ENCODE results near the gene CAPN7. TPM values are rescaled to one million over a fixed set of nuclear protein-coding genes. Genes with fewer than 3 reads are reported as not detected.

CAPN7 gene
- total and polyA plus RNA-seq, 2 donors (not counting 1 experiment from before 2014, with no cell fraction given): 25.9 to 38.0 TPM

- Histone ChIP-seq H2AFZ (ENCODE audit: low read length) (no peak overlapping the region), H3K4me3 (replicated peaks in 1 of 4; ENCODE audit: control extremely low read depth in 1 of 4, insufficient read depth in 1 of 4, low read depth in 3 of 4, low read length in 4 of 4) (no peak overlapping the region), H3K27ac (ENCODE audit: insufficient read depth, low read length) (no peak overlapping the region), H3K27me3 (ENCODE audit: control insufficient read depth, insufficient read depth, low read length) (no peaks in the 10 kb centered on the region), H3K4me1 (ENCODE audit: control insufficient read depth, extremely low read depth, insufficient read depth, low read length) (no peaks in the 10 kb centered on the region), H3K79me2 (ENCODE audit: control insufficient read depth, insufficient read depth, low read length) (no peaks in the 10 kb centered on the region), H3K9me3 (ENCODE audit: control insufficient read depth, insufficient read depth, low read depth, low read length) (no peaks in the 10 kb centered on the region), H4K20me1 (ENCODE audit: control insufficient read depth, extremely low read depth, insufficient read depth, low read length) (no peaks in the 10 kb centered on the region), H3K9ac (ENCODE audit: insufficient read depth, low read length) (no peak overlapping the region), H3K4me2 (ENCODE audit: extremely low read depth, insufficient read depth, low read length) (no peak overlapping the region), H3K36me3 (ENCODE audit: control insufficient read depth, insufficient read depth, low read length) (peaks cover 9% of the 10 kb centered on the region)
- TF ChIP-seq EZH2 (IDR thresholded peaks at IDR 0.05; ENCODE audit: low read length, missing control alignments) (no peak), CTCF (conservative IDR thresholded peaks at IDR 0.05 in 1 of 2, IDR thresholded peaks at IDR 0.05 in 1 of 2; ENCODE audit: low read depth in 1 of 2, low read length in 2 of 2) (no peak)
- DNase-seq (ENCODE audit: low read depth in 2 of 2): no peak
Observed at GRCh38 chr3:15218689-15219088, 12.6 kb downstream of the CAPN7 start.

GRCh38 chr3:15220056-15220455 lies 14.0 kb downstream of the CAPN7 start:
- Histone ChIP-seq H3K9ac (ENCODE audit: insufficient read depth, low read length) (no peak overlapping the region), H3K79me2 (ENCODE audit: control insufficient read depth, insufficient read depth, low read length) (no peaks in the 10 kb centered on the region), H3K36me3 (ENCODE audit: control insufficient read depth, insufficient read depth, low read length) (peaks cover 9% of the 10 kb centered on the region)

GRCh38 chr3:15220661-15221060 lies 14.6 kb downstream of the CAPN7 start:
- peaks cover 9% of the 10 kb centered on the region for H3K36me3 ChIP-seq (ENCODE audit: control insufficient read depth, insufficient read depth, low read length)
- no peaks in the 10 kb centered on the region for H3K27me3 ChIP-seq (ENCODE audit: control insufficient read depth, insufficient read depth, low read length)
- TF ChIP-seq CTCF (conservative IDR thresholded peaks at IDR 0.05 in 1 of 2, IDR thresholded peaks at IDR 0.05 in 1 of 2; ENCODE audit: low read depth in 1 of 2, low read length in 2 of 2) (no peak), EZH2 (IDR thresholded peaks at IDR 0.05; ENCODE audit: low read length, missing control alignments) (no peak)
- H3K4me3 ChIP-seq (replicated peaks in 1 of 4; ENCODE audit: control extremely low read depth in 1 of 4, insufficient read depth in 1 of 4, low read depth in 3 of 4, low read length in 4 of 4): no peak overlapping the region
- no peak for DNase-seq (ENCODE audit: low read depth in 2 of 2)
- H3K4me1 ChIP-seq (ENCODE audit: control insufficient read depth, extremely low read depth, insufficient read depth, low read length): no peaks in the 10 kb centered on the region
- H2AFZ ChIP-seq (ENCODE audit: low read length): no peak overlapping the region
- H3K9me3 ChIP-seq (ENCODE audit: control insufficient read depth, insufficient read depth, low read depth, low read length): no peaks in the 10 kb centered on the region
- no peak overlapping the region for H3K27ac ChIP-seq (ENCODE audit: insufficient read depth, low read length)
- H3K4me2 ChIP-seq (ENCODE audit: extremely low read depth, insufficient read depth, low read length): no peak overlapping the region
- no peaks in the 10 kb centered on the region for H3K79me2 ChIP-seq (ENCODE audit: control insufficient read depth, insufficient read depth, low read length)
- H4K20me1 ChIP-seq (ENCODE audit: control insufficient read depth, extremely low read depth, insufficient read depth, low read length): no peaks in the 10 kb centered on the region
- H3K9ac ChIP-seq (ENCODE audit: insufficient read depth, low read length): no peak overlapping the region

More at GRCh38 chr3:15220056-15220455, 14.0 kb downstream of the CAPN7 start:
- Histone ChIP-seq H3K4me3 (replicated peaks in 1 of 4; ENCODE audit: control extremely low read depth in 1 of 4, insufficient read depth in 1 of 4, low read depth in 3 of 4, low read length in 4 of 4) (no peak overlapping the region), H3K27me3 (ENCODE audit: control insufficient read depth, insufficient read depth, low read length) (no peaks in the 10 kb centered on the region), H4K20me1 (ENCODE audit: control insufficient read depth, extremely low read depth, insufficient read depth, low read length) (no peaks in the 10 kb centered on the region), H2AFZ (ENCODE audit: low read length) (no peak overlapping the region), H3K9me3 (ENCODE audit: control insufficient read depth, insufficient read depth, low read depth, low read length) (no peaks in the 10 kb centered on the region), H3K27ac (ENCODE audit: insufficient read depth, low read length) (no peak overlapping the region), H3K4me2 (ENCODE audit: extremely low read depth, insufficient read depth, low read length) (no peak overlapping the region), H3K4me1 (ENCODE audit: control insufficient read depth, extremely low read depth, insufficient read depth, low read length) (no peaks in the 10 kb centered on the region)
- TF ChIP-seq CTCF (conservative IDR thresholded peaks at IDR 0.05 in 1 of 2, IDR thresholded peaks at IDR 0.05 in 1 of 2; ENCODE audit: low read depth in 1 of 2, low read length in 2 of 2): no peak
- TF ChIP-seq EZH2 (IDR thresholded peaks at IDR 0.05; ENCODE audit: low read length, missing control alignments): no peak
- no peak for DNase-seq (ENCODE audit: low read depth in 2 of 2)

Measured in fibroblast of lung (primary cell).